NCI-H345 treated with DMSO at 0.1 percent for 48 hours (cell line): ENCODE measurements around the gene KLK13.

Source experiments
- DNase-seq: peaks from one replicate; lab custom pipeline; 2025; ENCODE audit not compliant: unreplicated experiment; lab: John Stamatoyannopoulos, UW

The KLK13 gene

DNA sequence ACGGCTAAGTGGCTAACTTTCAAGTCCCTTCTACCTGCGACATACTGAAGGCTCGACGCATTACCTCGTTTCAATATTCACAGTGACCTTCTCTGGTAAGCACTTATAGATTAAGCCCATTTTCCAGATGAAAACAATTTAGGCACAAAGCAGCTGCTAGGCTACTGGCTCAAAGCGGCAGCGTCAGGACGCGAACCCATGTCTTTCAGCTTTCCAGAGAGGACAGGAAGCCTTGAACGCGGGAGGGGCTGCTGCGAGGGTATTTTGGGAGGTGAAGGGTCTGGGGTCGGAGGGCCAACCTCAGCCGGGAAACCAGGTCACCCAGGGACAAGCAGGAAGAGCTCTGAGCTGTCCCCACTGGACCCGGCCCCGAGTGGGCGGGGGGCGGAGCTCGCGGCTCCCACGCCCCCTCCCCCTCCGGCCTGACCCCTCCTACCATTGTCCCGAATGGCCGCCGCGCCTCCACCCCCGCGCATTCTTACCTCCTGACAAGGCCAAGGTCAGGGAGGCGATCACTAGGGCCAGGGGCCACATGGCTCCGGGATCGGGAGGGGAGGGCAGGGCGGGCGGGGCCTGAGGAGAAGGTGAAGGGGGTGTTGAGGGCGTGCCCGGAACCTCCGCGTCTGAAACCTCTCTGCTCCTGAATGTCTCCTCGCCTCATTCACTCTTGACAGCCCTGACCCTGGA is at the start of gene KLK13:
Gene KLK13, minus strand, starts transcription at position 559 of the 687 bp plus-strand sequence. Its CDS starts 25 bp downstream, at position 534.
- no peak for DNase-seq

DNA sequence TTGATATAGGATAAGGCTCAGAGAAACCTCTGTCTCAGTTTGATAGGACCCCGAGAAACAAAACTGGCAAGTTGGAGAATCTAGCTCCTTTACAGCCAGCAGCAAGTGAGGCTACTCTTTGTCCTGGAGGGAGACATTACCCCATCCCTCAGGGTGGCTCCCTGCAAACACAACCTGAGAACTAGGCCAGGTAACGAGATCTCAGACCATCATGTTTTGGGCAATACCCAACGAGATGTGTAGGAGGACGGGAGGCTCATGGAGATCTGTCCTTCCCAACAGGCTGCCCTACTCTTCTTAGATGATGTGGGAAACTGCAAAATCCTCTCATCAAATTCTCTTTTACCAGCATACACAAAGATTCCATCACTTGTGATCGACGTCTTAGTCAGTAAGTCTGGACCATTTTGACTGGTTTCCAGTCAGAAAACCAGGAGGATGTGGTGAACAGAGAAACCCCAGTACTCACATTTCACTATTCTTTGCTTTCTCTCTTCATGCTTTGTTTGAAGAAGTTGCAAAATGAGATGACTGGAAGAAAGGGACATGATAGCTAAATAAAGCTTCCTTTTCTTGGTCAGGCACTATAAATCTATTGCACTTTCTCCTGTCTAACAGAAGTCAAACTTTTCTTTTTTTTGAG is 49.3 kb upstream of the KLK13 start:
- no peak for DNase-seq

GRCh38 chr19:51111606-51112005 is 46.7 kb upstream of the KLK13 start:
- no peak for DNase-seq

- DNase-seq = no peak
Measured at GRCh38 chr19:51110666-51110971, 45.7 kb upstream of the KLK13 start.

DNA sequence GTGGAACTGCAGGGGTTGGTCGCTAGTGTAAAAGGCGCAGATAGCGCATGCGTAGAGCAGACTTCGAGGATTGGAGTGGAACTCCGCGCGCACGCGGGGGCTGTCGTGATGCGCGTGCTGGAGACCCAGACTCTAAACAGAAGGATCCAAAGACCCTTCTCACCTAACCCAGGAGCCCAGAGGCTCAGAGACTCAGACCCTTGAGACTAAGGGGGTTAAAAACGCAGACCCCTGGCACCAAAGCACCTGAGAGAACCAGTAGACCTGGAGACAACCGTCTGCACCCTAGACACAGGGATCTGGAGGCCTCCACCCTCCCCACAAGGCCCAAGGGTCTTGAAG is 43.9 kb upstream of the KLK13 start:
- no peak for DNase-seq

DNA sequence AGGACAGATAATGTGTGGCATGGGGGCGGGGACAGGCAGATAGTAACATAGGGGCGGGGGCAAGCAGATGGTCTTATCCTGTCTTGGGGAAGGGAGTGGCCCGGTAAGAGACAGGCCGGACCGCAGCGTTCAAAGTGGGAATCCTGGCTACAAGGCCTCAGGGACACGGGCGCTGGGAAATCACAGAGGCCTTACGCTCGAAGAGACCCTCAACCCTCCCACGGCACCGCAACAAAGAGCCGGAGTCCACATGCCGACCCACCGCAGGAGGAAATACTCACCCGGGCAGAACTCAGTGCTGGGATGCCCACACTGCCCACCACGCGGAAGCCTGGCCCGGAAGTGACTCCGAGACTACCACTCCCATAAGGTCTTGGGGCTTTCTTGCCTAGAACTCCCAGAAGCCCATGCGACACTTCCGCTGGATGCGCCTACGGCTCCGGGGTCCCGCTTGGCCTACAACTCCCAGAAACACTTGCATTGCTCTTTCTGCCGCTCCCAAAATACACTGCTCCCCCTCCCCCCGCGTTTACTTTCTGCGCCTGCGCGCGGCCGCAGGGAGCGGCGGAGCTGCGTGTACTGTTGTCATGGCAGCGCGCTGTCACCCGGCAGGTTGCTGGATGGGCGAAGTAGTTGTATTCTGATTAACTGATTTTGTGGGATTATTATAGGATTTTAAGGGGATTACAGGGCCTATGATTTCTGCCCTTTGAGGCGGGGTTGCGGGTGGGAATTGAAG is 43.3 kb upstream of the KLK13 start, which contains the start of gene CTU1:
Gene CTU1, minus strand, starts transcription at position 344 of the 739 bp plus-strand sequence. CDS start 3,840 bp downstream, outside the sequence.
- DNase-seq = peak; percentile 84

GRCh38 chr19:51107406-51108065 is 42.6 kb upstream of the KLK13 start:
- DNase-seq = no peak

GRCh38 chr19:51103926-51104341 is 39.0 kb upstream of the KLK13 start:
- DNase-seq = no peak

DNA sequence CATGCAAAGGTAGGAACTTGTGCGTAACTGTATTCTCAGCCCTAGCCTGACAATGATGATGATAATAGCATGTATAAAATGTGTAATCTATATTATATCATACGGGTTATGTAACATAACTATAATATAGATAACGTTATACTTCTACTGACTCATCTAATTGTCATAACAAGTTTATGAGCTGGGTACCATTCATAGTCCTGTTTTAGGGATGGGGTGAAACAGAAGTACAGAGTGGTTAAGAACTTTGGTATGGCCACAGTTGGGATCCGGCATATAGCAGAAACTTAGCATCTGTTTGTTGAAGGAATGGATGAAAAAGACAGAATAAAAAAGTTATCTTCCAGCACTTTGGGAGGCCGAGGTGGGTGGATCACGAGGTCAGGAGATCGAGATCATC is 38.1 kb upstream of the KLK13 start:
- DNase-seq = no peak

- DNase-seq = no peak
Measured at GRCh38 chr19:51101171-51101865, 36.4 kb upstream of the KLK13 start.

DNA sequence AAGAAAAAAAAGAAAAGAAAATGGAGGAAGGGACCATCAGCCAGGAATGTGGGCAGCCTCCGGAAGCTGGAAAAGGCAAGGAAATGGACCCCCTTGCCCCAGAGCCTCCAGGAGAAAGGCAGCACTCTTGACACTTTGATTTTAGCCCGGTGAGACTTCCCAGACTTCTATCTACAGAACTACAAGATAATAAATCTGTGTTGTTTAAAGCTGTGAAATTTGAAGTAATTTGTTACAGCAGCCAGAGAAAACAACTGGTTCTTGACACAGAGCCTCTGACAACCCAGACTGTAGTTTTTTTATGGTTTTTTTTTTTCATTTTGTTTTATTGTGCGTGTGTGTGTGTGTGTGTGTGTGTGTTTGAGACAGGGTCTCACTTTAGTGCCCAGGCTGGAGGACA is 35.7 kb upstream of the KLK13 start:
- DNase-seq = no peak

DNA sequence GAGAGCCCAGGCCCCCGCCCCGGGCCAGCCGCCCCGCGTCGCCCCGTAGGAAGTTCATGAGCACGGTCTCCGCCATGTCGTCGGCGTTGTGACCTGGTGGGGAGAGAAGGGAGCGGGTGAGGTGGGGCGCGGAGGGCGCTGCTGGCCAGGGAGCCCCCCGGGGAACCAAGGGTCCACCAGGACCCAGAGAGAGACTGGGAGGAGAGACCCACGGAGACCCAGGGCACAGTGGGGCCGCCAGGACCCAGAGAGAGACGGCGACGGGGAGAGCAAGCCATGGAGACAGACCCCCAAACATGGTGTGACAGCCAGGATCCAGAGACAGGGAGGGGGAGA is 34.1 kb upstream of the KLK13 start:
- no peak for DNase-seq

- DNase-seq = no peak
Measured at GRCh38 chr19:51098365-51099046, 33.6 kb upstream of the KLK13 start.

DNA sequence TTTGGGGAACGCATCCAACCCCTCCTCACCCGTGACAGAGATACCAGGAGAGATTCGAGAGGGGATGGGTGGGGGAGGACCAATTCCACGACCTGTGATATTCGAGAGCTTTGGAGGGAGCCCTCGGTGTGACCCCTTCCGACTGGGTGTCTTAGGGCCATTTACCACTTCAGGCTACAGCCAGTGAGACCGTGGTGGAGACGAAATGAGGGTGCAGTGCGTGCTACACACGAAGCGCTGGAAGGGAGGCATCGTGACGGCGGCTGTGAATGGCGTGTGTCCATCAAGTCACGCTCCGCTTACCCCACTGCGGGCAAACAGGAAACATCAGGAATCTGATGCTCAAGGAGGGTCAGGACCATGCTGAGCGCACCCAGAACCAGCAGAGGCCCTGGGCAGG is 32.9 kb upstream of the KLK13 start:
- DNase-seq = no peak

GRCh38 chr19:51097166-51097738 is 32.4 kb upstream of the KLK13 start:
- no peak for DNase-seq

DNA sequence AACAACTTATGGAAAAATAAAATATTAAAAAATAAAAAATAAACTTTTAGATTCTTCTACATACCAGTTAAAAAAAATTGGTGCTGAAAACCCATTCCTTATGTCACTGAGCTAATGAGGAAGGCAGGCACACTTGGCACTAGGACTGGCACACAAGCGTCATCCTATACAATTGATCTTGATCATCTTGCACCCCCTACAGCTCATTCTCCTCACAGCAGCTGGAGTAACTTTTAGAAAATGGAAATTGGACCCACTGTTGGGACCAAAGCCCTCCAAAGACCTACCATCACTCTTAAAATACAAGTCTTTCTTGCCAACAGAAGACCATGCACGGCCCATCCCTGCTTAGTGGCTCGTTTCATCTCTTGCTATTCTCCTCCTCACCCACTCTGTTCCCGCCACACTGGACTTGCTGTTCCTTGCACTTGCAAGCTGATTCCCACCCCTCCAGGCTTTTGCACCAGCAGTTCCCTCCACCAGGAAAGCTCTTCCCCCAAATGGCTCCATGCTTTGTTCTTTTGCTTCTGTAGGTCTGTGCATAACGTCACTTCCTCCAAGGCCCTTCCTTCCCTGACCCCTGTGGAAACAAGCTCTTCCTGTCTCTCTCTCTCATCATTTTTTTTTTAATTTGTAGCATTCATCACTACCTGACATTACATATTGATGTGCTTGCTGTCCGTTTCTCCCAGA is 31.7 kb upstream of the KLK13 start:
- DNase-seq = no peak

GRCh38 chr19:51094696-51095279 is 29.9 kb upstream of the KLK13 start:
- DNase-seq = no peak

DNA sequence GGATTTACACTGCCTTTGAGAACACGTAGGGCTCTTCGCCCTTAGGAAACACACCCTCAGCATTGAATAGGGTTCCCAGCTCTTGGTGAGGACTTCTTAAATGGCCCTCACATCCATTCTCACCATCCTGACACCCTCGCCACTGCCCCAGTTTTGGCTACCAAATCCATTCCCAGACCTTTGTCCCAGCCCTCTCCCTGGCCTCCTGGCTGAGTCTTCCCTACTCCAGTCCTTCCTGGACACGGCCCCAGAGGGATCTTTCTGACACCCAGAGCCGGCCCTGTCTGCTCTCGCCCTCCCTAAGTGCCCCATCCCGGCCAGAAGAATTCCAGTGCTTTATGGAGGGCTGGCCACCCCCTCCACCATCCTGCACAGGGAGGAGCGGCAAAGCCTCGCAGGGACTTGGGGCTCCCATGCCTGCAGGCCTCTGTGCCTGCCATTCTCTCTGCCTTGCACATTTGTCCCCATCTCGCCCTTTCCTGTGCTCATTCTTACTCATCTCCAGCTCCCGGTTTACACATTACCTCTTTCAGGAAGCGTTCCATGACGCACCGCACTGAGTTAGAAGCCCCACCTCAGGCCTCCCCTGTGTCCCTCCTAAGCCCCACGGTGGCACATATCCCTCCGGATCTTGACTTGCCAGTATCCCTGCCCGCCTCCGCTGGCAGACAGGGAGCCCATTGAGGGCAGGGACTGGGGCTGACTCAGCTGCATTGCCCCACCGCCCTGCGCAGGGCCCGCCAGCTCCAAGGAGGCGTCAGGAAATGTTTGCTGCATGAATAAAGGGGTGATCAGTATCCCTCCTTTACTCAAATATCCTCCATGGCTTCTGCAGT is 28.8 kb upstream of the KLK13 start:
- no peak for DNase-seq

DNA sequence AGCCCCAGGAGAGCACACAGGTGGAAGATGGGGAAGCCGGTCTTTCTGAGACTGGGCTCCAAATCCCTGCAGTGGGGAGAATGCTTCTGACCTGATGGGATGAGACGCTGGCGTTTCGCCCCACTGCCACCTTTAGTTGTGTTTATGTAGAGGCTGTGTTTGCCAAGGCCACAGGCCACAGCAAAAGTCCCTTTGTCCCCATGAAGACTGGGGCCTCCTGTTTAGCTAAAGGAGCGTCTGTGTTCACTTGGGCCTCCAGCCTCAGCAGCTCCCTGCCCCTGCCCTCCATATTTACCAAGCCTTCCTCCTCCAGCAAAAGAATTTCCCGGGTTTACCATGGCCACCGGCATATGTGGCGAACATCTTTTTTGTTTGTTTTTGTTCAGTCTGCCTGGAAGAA is 28.2 kb upstream of the KLK13 start:
- DNase-seq = no peak
